ENCODE results near the gene RNF224. TPM values are rescaled to one million over a fixed set of nuclear protein-coding genes. Genes with fewer than 3 reads are reported as not detected.

Gene RNF224
- total RNA-seq = not detected

DNA sequence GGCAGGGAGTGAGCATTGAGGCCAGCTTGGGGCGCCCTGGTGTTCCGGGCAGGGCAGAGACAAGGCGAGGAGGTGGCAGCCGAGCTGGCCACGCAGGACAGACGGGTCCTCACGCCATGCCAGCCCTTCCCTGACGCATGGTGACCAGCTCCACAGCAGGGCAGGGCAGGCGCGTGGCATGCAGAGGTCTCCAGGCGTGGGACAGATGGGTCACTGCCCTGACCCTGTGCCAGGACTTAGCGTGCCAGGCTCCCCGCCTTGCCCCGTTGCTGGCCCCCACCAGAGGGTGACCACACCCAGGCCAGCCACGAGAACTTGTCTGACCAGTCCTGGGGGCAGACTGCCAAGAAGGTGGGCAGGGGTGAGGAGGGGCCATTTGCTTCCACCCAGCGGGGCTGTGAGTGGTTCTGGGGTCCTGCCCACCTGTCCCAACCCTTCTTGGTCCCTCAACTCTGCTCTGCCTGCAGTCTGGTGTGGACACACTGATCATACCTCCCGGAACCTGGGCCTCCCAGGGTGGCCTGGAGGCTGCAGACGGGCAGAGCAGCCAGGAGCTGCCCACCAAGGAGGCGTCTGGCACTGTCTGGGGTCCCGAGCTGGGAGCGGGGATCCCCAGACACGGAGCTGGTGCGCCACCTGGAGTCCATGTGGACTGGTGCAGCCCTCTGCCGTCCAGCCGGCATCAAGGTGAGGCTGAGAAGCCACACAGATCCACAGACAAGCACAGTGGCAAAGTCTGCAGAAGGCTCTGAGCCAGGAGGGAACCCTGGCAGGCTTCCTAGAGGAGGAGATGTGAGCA is at the start of gene RNF224:
Gene RNF224, plus strand, starts transcription at position 449 of the 799 bp plus-strand sequence. CDS start 834 bp downstream, outside the sequence.

DNA sequence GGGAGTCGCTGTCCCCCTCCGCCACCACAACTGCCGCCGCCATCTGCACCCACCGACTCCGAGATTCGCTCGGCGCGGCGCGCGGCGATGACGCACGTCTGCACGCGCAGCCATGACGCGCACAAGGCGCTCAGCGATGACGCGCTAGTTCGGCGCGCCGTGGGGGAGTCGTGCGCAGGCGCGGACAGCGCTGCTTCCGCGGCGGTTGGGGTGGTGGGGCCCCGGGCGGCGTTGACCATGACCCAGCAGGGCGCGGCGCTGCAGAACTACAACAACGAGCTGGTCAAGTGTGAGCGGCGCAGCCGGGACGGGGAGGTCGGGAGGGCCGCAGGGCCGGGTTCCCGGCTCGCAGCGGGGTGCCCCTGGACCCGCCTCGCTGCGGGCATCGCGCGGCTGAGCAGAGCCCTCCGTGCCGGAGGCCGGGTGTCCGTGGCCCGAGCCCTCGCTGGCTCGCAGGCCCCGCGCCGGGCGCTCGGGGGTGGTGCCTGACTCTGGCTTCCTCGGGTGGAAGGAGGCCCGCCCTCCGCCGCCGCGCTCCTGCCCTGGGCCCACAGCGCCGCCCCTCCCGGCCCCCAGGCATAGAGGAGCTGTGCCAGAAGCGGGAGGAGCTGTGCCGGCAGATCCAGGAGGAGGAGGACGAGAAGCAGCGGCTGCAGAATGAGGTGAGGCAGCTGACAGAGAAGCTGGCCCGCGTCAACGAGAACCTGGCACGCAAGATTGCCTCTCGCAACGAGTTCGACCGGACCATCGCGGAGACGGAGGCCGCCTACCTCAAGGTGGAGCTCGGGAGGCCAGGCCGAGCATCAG is 38.6 kb upstream of the RNF224 start, which contains the start of the genes ANAPC2 and SSNA1:
Gene ANAPC2, minus strand, starts transcription at position 71 of the 807 bp plus-strand sequence. Its CDS starts 28 bp downstream, at position 43.
Gene SSNA1, plus strand, starts transcription at position 187 of the 807 bp plus-strand sequence. Its CDS starts 51 bp downstream, at position 238.

DNA sequence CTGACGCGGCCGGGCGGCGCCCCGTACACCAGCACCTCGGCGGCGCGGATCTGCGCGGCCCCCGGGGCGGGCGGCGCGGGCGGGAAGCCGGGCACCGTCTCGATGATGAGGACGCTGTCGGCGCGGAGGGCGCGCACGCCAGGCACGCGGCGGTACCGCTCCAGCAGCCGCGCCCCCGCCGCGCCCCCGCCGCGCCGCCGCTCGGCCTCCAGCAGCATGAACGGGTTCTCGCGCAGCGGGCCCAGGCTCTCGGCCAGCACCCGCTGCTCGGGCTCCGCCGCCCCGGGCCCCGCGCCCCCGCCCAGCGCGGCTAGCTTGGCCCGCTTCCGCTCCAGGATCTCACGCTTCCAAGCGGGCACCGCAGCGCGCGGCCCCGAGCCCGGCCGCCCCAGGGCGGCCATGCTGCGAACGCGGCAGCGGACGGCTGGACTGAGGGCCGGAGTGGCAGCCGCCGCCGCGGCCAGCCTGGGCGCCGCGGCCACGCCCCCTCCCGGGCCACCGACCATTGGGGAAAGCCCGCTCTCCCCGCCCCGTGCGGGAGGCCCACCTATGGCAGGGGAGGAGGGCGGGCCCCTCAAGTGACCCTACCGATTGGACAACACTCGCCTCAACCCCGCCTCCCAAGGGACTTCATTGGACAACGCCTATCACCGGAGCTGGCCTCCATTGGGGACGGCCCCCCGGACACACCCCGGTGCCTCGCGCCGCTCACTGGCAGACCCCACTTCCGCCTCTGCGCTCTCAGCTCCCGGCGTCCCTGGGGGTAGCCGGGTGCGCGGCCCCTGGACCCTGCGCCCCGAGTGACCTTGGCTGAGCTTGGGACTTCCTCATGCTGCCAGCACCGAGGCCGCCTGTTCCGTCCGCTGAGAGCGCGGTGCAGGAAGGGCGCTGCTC is 26.7 kb upstream of the RNF224 start, which contains the start of gene TPRN:
Gene TPRN, minus strand, starts transcription at position 431 of the 894 bp plus-strand sequence. Its CDS starts 30 bp downstream, at position 401.

DNA sequence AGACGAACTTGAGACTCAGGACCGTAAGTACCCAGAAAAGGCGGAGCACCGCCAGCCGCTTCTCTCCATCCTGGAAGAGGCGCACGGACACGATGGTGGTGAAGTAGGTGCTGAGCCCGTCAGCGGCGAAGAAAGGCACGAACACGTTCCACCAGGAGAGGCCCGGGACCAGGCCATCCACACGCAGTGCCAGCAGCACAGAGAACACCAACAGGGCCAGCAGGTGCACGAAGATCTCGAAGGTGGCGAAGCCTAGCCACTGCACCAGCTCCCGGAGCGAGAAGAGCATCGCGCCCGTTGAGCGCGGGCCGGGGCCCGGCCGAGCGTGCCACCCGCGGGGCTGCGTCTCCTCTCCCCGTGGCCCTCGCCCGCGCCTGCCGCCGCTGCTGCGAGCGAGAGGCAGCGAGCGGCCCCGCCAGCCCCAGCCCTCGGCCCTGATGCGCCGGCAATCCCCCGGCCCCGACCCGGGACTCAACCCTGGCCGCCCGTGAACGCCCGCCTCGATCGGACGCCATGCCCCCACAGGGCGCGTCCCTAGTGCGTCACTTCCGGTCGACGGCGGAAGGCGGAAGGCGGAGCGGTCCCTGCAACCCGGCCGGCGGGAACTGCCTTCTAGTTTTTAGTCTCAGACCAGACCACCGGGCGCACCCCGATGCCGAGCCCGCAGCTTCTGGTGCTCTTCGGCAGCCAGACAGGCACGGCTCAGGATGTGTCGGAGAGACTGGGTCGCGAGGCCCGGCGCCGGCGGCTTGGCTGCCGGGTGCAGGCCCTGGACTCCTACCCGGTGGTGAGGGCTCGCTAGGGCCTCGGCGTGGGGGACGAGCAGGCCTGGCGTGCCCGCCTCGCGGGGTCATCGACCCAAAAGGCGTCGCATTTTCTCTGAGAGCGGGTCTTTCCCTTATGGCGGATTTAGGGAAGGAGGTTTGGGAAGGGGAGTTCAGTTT is 21.9 kb upstream of the RNF224 start, which contains the start of the genes NDOR1 and TMEM203:
Gene NDOR1, plus strand, starts transcription at position 575 of the 944 bp plus-strand sequence. Its CDS starts 78 bp downstream, at position 653.
Gene TMEM203, minus strand, starts transcription at position 523 of the 944 bp plus-strand sequence. Its CDS starts 234 bp downstream, at position 289.

DNA sequence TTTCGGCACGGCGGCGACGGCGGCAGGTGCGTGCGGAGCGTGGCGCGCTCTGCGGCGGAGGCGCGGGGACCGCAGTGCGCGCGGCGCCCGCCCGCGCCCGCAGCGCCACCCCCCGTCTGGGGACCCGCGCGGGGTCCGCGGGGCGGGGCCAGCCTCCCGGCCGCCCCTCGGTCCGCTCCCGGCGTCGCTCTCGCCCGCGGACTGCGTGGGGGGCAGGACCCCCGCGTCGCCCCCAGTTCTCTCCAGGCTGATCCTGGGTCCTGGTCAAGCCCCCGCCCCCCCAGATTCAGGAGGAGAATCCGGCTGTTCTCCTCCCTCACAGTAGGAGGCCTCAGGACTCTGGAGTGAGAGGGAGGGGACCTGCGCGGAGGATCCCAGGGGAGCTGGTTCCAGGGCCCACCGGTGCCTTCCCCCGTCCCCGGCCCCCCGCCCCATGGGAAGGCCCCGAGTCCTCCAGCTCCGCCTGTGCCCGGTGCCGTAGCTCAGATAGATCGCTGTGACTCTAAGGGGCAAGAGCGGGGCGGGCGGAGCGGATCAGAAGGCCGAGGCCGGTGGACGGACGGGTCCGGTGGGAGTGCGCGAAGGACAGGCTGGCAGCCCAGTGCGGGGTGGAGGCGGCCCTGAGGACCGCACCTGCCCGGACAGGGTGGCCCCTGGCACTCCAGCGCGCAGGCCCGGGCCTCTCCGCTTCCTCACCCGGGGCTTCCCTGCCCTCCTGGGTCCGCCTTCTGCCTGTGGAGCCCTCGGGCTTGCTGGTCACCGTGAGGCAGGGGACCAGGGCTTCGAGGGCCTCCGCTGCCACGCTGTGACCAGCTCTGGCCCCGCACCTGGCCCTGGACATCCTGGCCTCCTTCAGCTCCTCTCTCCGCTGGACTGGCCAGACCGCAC is 4.9 kb upstream of the RNF224 start, which contains the start of gene RNF208:
Gene RNF208, minus strand, starts transcription at position 51 of the 888 bp plus-strand sequence. CDS start 1,028 bp downstream, outside the sequence.

DNA sequence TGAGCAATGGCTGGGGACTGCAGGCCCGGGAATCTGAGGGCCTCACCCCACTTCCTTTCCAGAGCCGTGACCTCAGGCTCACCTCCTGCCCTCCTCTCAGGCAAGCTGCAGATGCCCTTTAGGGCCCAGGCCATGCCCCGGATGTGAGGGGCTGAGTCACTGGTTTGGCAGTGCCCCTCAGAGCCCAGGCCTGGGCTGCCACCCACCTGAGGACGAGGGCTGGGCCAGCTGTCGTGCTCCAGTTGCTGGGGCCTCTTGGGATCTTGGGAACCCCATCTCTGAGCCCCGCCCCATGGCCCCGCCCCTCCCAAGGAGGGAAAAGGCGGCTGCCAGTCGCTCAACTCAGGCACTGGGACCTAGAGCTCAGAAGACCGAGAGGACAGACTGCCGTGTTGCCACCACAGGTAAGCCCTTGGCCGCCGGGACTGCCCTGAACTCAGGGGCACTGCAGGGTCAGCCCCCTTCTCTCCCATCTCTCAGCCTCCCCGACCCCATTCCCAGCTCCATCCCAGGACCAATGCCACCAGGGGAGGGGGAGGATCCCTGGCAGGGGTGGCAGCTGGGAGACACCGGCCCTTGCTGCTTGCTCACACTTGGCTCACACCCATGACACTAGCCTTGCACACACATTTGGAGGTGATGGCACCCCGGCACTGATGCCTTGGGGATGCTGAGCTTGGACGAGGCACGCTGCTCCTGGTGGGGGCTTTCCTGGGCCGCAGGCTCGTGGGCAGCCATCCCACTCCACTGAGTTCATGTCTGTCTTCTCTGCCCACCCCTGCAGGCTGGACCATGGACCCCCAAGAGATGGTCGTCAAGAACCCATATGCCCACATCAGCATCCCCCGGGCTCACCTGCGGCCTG is 2.2 kb upstream of the RNF224 start, which contains the start of gene CYSRT1:
Gene CYSRT1, plus strand, starts transcription at position 345 of the 865 bp plus-strand sequence. Its CDS starts 448 bp downstream, at position 793.

DNA sequence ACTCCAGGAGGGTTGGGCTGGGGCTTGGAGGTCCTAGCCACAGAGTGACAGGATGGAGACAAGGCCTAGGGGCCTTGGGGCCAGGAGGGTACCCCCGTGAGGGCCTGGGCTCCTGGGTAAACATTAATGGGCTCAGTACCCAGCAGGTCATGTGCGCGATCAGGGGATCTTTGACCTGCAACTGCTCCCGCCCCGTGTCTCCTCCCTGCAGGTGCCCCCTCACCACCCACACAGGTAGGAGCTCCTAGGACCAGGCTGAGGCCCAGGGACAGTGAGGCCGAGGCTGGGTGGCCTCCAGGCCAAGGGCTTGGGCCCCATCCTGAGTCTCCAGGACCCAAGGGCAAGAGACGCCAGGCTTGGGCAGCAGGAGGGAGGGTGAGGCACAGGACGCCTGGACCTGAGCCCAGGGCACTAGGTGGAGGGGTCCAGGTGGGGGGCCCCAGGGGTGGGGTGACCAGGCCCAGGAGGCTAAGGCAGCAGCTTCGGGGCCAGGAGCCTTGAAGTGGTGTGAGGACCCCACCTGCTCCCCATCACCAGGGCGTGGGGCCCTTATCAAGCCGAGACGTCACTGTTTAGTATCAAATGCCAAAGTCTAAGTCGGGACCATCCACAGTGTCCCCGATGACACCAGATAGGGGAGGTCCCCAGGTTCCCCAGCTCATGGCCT is 3.5 kb downstream of the RNF224 start, which contains the start of gene SLC34A3:
Gene SLC34A3, plus strand, starts transcription at position 197 of the 667 bp plus-strand sequence. CDS start 802 bp downstream, outside the sequence.

DNA sequence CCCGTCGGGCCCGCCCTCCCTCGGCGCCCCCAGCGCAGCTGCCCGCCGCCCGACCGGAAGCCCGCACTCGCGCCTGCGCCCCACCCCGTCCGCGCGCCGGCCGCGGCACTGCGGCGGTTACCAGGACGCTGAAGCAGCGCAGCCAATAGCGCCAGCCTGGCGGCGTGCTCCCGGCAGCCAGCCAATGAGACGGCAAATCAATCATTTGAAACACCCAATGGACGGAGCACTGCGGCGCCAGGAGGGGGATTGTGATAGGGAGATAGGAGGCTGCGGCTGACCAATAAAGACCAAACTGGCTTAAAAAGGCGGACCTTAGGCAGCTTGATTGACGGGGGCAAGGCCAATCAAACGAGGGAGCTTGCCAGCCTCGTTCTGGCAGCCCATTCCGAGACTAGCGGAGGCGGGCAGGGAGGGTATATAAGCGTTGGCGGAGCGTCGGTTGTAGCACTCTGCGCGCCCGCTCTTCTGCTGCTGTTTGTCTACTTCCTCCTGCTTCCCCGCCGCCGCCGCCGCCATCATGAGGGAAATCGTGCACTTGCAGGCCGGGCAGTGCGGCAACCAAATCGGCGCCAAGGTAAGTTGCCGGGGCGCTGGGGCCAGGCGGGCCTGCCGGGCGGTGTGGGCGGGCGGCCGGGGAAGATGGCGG is 13.7 kb downstream of the RNF224 start, which contains the start of gene TUBB4B:
Gene TUBB4B, plus strand, starts transcription at position 447 of the 649 bp plus-strand sequence. Its CDS starts 74 bp downstream, at position 521.

DNA sequence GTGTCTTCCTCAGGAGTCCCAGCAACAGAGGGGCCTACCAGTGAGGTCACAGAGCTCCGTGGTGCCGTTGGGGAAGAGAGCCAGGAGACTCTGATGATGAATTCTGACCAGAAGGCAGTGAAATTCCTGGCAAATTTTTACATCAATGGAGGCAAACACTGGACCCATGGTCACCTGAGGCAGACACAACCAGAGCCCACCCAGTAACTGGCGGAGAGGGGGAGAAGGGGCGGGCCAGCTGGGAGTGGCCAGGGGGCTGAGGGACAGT is 23.8 kb downstream of the RNF224 start, which contains the start of gene STPG3:
Gene STPG3, plus strand, starts transcription at position 93 of the 268 bp plus-strand sequence. Its CDS starts 1 bp downstream, at position 94.

DNA sequence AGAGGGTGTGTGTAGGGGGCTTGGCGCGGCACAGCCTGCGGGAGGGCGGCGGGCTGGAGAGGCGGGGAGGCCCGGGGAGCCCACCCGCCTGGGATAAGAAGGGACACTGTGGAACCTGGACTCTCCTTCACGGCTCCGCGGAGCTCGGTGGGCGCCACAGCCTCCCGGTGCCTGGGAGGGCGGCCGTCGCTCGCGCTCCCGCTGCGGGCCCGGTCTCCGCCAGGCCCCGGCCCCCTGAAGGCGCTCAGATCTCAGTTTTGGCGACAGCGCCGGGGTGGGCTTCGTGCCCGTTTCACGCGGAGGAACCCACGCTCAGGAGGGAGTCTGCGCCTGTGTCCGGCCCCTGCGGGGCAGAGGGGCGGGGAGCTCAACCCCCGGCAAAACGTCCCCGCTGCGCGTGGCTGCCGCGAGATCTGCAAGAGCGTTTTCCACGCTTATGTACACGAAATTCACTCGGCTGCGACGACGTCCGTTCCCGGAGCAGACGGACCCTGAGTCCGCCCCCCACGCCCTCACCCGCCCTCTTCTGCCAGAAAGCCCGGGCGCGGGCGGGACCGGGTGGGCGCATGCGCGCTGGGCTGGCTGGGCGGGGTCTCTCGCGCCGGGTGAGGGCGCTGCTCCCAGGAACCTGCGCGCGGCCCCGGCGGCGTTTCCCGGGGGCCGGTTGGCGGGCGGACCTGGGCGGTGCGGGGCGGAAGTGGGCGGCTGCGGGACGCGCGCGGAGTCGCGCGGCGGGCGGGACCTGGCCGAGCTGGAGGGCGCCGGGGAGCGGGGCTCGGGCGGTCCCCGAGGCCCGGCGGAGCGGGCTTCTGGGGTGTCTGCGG is 27.5 kb downstream of the RNF224 start, which contains the start of gene NELFB:
Gene NELFB, plus strand, starts transcription at position 704 of the 824 bp plus-strand sequence.

DNA sequence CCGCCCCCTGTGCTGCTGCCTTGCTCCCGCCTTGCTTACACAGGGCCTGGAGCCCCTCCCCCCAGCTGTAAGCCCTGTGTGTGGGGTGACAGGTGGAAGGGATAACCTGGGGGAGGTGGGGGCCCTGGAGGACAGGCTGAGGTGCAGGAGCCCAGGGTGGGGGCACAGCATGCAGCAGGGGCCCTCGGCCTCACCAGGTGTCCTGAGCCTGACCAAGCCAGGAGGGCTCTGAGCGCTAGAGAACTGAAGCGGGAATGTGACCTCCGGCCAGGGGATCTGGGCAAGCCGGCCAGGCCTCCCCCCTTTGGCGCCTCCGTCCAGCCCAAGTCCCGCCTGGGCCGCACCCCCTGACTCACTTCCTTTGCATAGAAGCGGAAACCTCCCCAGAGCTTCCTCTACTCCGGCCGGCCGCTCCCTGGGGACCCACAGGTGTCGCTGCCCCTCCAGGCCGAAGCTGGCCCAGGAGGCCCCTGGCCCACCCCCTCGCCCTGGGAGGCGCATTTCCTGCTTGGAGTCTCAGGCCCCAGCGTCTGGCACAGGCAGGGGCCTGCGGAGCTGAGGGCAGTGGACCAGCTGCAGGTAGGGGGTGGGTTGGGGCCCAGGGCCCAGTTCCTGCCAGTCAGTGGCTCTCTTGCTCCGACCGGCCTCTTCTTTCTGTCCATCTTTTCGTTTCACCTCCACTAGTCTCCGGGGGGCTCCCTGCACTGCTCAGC is 50.2 kb downstream of the RNF224 start, which contains the start of gene TOR4A:
Gene TOR4A, plus strand, starts transcription at position 398 of the 713 bp plus-strand sequence. CDS start 964 bp downstream, outside the sequence.

Data from camera-type eye (tissue), 1 donor.